K562 (cell line): ENCODE measurements around the gene CYP26A1. TPM values are rescaled to one million over a fixed set of nuclear protein-coding genes. Genes with fewer than 3 reads are reported as not detected.

Source experiments
- CHD7 ChIP-seq: fragments of 200-600 bp; sonication (generic); IDR thresholded peaks from one replicate; pipeline ENCODE4 v1.6.1; 2012; ENCODE audit warnings: mild to moderate bottlenecking, low read depth, low read length, inconsistent platforms
- SMAD2 ChIP-seq: fragments of 150-350 bp; IDR thresholded peaks from 2 replicates; pipeline ENCODE4 v1.6.1; 2014; ENCODE audit warnings: low read depth, mild to moderate bottlenecking, low read length
- STAT5B ChIP-seq: fragments of 250-450 bp; sonication (Bioruptor Pico); IDR thresholded peaks from 2 replicates; pipeline ENCODE4 v1.8.0; 2021; ENCODE audit warnings: mild to moderate bottlenecking, inconsistent platforms
- TAF15 ChIP-seq: fragments of 200-400 bp; formaldehyde crosslinking; IDR thresholded peaks from 2 replicates; pipeline ENCODE4 v1.6.1; 2017; ENCODE audit warnings: mild to moderate bottlenecking, low read depth, low read length, moderate library complexity
- TAF7 ChIP-seq: fragments of 450-650 bp; IDR thresholded peaks from 2 replicates; pipeline ENCODE4 v1.6.1; 2016; ENCODE audit warnings: missing genetic modification characterization, missing compliant biosample characterization
- ZFP1 ChIP-seq: fragments of 450-650 bp; formaldehyde crosslinking; IDR thresholded peaks from 2 replicates; pipeline ENCODE4 v1.4.0; 2020; ENCODE audit warnings: mild to moderate bottlenecking, mixed read lengths
- ZNF316 ChIP-seq: fragments of 450-650 bp; IDR thresholded peaks from 2 replicates; pipeline ENCODE4 v1.6.1; 2016
- polyA plus RNA-seq, 8 experiments: library from polyadenylated mRNA; depleted of rRNA in 4 of 8; stranded (reverse) in 5 of 8; unstranded in 3 of 8; fragments of >200 nt; fragmentation: Nextera tagmentation in 2 of 8; fragmentation: Illumina TruSeq in 1 of 8; extraction: Ambion mirVana in 2 of 8; extraction: Trizol in 1 of 8; gene quantifications; 2 replicates each; pipeline versions ENCODE4 v1.2.1 to v1.2.3, GENCODE V29; 2011 to 2014; ENCODE audit warnings: inconsistent platforms in 1 of 8, missing spikeins in 1 of 8
- total RNA-seq, 7 experiments: library from RNA; depleted of rRNA in 6 of 7; stranded (reverse); fragments of >200 nt in 6 of 7; fragmentation: Illumina TruSeq in 2 of 7; extraction: Trizol in 2 of 7; gene quantifications; 2 replicates each; pipeline versions ENCODE4 v1.2.1 to v1.2.3, GENCODE V29; 2011 to 2021; ENCODE audit warnings: low replicate concordance in 1 of 7
- TF ChIP-seq, protein P1 (sequence below), 3 experiments: fragments of 200-800 bp in 1 of 3; fragments of 250-450 bp in 1 of 3; fragments of 450-650 bp in 1 of 3; sonication (Bioruptor Pico) in 1 of 3; sonication (Bioruptor generic) in 1 of 3; formaldehyde crosslinking in 1 of 3; IDR thresholded peaks; 2 replicates each; pipeline versions ENCODE4 v1.6.1 to v1.8.0; 2016 to 2022; ENCODE audit warnings: mild to moderate bottlenecking in 2 of 3, missing genetic modification characterization in 2 of 3, missing compliant biosample characterization in 1 of 3, moderate library complexity in 1 of 3
- TF ChIP-seq, protein P2 (sequence below): sonication (generic); formaldehyde crosslinking; IDR thresholded peaks from 2 replicates; pipeline ENCODE4 v1.8.0; 2022; ENCODE audit warnings: missing genetic modification reagents, mild to moderate bottlenecking, moderate library complexity, borderline replicate concordance
- TF ChIP-seq, protein P3 (sequence below): fragments of 200-400 bp; formaldehyde crosslinking; IDR thresholded peaks from 2 replicates; pipeline ENCODE4 v1.6.1; 2017; ENCODE audit warnings: mild to moderate bottlenecking, low read depth, low read length, moderate library complexity

The CYP26A1 gene
- total and polyA plus RNA-seq, 9 of the 15 experiments (the other 6 are each of a cell fraction or from before 2014, with no cell fraction given), result 0.11 to 5.1 (median 1.6) TPM

DNA sequence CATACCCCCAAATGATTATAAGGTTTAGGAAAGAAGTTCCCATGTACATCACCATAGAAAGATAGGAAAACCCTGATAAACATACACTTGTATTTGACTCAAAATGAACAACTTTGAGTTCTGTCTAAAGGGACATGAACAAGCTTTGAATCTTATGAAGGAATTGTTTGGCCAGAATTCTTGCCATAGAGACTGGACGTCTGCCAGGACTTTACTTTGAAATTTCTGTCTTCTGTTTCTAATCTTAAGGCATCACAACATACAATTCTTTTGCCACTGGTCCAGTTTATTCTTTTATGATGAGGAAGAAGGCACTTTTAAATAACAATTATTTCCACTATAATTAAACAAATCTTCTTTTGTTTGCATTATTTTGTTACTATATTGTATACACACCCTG is 39.3 kb upstream of the CYP26A1 start (continued):
- TF ChIP-seq, protein P1, sequence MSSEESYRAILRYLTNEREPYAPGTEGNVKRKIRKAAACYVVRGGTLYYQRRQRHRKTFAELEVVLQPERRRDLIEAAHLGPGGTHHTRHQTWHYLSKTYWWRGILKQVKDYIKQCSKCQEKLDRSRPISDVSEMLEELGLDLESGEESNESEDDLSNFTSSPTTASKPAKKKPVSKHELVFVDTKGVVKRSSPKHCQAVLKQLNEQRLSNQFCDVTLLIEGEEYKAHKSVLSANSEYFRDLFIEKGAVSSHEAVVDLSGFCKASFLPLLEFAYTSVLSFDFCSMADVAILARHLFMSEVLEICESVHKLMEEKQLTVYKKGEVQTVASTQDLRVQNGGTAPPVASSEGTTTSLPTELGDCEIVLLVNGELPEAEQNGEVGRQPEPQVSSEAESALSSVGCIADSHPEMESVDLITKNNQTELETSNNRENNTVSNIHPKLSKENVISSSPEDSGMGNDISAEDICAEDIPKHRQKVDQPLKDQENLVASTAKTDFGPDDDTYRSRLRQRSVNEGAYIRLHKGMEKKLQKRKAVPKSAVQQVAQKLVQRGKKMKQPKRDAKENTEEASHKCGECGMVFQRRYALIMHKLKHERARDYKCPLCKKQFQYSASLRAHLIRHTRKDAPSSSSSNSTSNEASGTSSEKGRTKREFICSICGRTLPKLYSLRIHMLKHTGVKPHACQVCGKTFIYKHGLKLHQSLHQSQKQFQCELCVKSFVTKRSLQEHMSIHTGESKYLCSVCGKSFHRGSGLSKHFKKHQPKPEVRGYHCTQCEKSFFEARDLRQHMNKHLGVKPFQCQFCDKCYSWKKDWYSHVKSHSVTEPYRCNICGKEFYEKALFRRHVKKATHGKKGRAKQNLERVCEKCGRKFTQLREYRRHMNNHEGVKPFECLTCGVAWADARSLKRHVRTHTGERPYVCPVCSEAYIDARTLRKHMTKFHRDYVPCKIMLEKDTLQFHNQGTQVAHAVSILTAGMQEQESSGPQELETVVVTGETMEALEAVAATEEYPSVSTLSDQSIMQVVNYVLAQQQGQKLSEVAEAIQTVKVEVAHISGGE (CRISPR knock-in tag; IDR thresholded peaks at IDR 0.05), result no peak
- no peak for TF ChIP-seq TAF15
- TF ChIP-seq STAT5B (CRISPR knock-in tag), result no peak
- TF ChIP-seq CHD7, result no peak
- no peak for TF ChIP-seq SMAD2
- TF ChIP-seq, protein P2, sequence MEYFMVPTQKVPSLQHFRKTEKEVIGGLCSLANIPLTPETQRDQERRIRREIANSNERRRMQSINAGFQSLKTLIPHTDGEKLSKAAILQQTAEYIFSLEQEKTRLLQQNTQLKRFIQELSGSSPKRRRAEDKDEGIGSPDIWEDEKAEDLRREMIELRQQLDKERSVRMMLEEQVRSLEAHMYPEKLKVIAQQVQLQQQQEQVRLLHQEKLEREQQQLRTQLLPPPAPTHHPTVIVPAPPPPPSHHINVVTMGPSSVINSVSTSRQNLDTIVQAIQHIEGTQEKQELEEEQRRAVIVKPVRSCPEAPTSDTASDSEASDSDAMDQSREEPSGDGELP (CRISPR knock-in tag), result no peak
- TF ChIP-seq, protein P3, sequence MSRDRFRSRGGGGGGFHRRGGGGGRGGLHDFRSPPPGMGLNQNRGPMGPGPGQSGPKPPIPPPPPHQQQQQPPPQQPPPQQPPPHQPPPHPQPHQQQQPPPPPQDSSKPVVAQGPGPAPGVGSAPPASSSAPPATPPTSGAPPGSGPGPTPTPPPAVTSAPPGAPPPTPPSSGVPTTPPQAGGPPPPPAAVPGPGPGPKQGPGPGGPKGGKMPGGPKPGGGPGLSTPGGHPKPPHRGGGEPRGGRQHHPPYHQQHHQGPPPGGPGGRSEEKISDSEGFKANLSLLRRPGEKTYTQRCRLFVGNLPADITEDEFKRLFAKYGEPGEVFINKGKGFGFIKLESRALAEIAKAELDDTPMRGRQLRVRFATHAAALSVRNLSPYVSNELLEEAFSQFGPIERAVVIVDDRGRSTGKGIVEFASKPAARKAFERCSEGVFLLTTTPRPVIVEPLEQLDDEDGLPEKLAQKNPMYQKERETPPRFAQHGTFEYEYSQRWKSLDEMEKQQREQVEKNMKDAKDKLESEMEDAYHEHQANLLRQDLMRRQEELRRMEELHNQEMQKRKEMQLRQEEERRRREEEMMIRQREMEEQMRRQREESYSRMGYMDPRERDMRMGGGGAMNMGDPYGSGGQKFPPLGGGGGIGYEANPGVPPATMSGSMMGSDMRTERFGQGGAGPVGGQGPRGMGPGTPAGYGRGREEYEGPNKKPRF, result no peak
- no peak for TF ChIP-seq ZFP1 (CRISPR knock-in tag)
- no peak for TF ChIP-seq TAF7 (tag)
- no peak for TF ChIP-seq ZNF316
